HG02610 (cell line): Measurements from ENCODE around the gene BRD9.

ENCODE experiments used
- ATAC-seq: cut with Tn5 transposase; IDR thresholded peaks from one replicate; pipeline ENCODE4 v1.9.1; 2021; ENCODE audit warnings: mild to moderate bottlenecking, moderate library complexity; ENCODE audit not compliant: unreplicated experiment

Gene BRD9

GRCh38 chr5:819078-819477 is 73.5 kb downstream of the BRD9 start:
- ATAC-seq, result no peak

DNA sequence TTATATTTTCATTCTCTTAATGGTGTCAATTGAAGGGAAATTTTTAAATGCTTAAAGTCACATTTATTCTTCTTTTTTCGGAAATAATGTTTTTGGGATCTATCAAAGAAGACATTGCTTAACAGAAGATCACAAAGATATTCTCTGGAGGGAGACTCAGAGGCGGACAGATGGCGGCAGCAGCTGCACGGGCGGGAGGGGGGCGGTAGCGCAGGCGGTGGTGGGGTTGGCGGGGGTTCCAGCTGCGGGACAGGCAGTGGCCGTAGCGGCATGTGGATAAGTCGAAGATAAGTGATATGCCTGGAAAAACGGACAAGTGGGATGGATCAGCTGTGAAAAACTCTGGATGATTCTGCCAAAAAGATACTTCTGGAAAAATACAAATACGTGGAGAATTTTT is 76.4 kb downstream of the BRD9 start:
- ATAC-seq, result no peak

- ATAC-seq, result no peak
Measured at GRCh38 chr5:815449-815848, 77.2 kb downstream of the BRD9 start.
